Measurements from ENCODE around the gene NUPR1. TPM values are rescaled to one million over a fixed set of nuclear protein-coding genes. Genes with fewer than 3 reads are reported as not detected.

Gene NUPR1, protein sequence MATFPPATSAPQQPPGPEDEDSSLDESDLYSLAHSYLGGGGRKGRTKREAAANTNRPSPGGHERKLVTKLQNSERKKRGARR
- 10 to 100 TPM in 1 of 4 donors, 1 to 10 TPM in 3; 1.6 to 11.9 (median 6.3) TPM for total RNA-seq

GRCh38 chr16:28538733-28539596 is at the start of gene NUPR1:
Gene NUPR1 (minus strand): TSS chr16:28538974. CDS start chr16:28538907, 67 bp downstream.
- peak; percentile 47 to 89 (median 73) for DNase-seq
- H3K27me3 ChIP-seq, result no peaks in the 10 kb centered on the region
- no peaks in the 10 kb centered on the region for H3K36me3 ChIP-seq
- no peaks in the 10 kb centered on the region for H3K9me3 ChIP-seq
- H3K4me1 ChIP-seq, result peaks cover 0 to 16% (median 2%) of the 10 kb centered on the region in 4 donors
- H3K4me3 ChIP-seq, result peak within 1 kb of the TSS; percentile 29 to 46 (median 34)
- TF ChIP-seq, protein P1, sequence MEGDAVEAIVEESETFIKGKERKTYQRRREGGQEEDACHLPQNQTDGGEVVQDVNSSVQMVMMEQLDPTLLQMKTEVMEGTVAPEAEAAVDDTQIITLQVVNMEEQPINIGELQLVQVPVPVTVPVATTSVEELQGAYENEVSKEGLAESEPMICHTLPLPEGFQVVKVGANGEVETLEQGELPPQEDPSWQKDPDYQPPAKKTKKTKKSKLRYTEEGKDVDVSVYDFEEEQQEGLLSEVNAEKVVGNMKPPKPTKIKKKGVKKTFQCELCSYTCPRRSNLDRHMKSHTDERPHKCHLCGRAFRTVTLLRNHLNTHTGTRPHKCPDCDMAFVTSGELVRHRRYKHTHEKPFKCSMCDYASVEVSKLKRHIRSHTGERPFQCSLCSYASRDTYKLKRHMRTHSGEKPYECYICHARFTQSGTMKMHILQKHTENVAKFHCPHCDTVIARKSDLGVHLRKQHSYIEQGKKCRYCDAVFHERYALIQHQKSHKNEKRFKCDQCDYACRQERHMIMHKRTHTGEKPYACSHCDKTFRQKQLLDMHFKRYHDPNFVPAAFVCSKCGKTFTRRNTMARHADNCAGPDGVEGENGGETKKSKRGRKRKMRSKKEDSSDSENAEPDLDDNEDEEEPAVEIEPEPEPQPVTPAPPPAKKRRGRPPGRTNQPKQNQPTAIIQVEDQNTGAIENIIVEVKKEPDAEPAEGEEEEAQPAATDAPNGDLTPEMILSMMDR (IDR thresholded peaks at IDR 0.05), result no peak
- peak in 1 of 2 donors; percentile 42 for TF ChIP-seq POLR2A (IDR thresholded peaks at IDR 0.05)
- H3K27ac ChIP-seq, result peak within 1 kb of the TSS; percentile 63 to 84 (median 76)

DNA sequence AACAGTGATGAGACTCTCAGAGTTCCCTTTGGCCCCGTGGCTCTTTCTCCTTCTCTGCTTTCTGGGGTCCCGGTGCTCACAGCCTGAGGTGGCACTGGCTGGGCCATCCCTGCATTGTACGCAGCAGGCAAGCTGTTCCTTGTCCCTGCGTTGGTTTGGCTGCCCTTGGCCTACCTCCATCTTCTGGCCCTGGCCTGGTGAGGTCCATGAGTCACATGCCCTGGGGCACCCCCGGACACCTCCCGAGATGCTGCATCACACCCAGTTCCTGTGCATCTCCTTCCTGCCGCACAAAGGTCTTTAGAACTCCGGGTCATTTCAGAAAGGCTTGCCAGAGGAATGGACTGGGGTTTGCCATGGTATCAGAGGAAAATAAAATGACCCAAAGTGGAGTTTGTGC is 48.6 kb upstream of the NUPR1 start:
- Histone ChIP-seq H3K4me3 (no peak overlapping the region), H3K36me3 (peaks cover 0 to 91% (median 0%) of the 10 kb centered on the region in 3 donors), H3K4me1 (no peaks in the 10 kb centered on the region), H3K27me3 (no peaks in the 10 kb centered on the region), H3K27ac (no peak overlapping the region), H3K9me3 (no peaks in the 10 kb centered on the region)
- DNase-seq, result no peak
- TF ChIP-seq, protein P1 (IDR thresholded peaks at IDR 0.05), result no peak
- TF ChIP-seq POLR2A (IDR thresholded peaks at IDR 0.05), result no peak

DNA sequence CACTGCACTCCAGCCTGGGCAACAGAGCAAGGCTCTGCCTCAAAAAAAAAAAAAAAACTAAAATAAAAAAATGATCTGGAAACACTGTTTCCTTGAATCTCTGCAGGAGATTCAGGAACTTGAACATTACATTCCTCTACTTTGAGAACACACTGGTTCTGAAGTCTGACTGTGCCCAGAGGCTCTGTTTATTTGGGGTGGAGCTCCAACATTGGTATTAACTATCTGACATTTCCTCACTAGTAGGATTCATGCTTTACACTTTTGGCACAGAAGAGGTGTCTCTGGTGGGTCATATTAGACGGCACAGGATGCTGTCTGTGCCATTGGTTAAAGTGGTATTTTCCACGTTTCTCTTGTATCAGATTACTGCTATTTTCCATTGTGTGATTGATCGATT is 47.7 kb upstream of the NUPR1 start:
- Histone ChIP-seq H3K36me3 (peaks cover 0 to 91% (median 0%) of the 10 kb centered on the region in 3 donors), H3K27ac (no peak overlapping the region), H3K9me3 (no peaks in the 10 kb centered on the region), H3K27me3 (no peaks in the 10 kb centered on the region), H3K4me1 (no peaks in the 10 kb centered on the region), H3K4me3 (no peak overlapping the region)
- DNase-seq, result no peak
- no peak for TF ChIP-seq POLR2A (IDR thresholded peaks at IDR 0.05)
- TF ChIP-seq, protein P1 (IDR thresholded peaks at IDR 0.05), result no peak

DNA sequence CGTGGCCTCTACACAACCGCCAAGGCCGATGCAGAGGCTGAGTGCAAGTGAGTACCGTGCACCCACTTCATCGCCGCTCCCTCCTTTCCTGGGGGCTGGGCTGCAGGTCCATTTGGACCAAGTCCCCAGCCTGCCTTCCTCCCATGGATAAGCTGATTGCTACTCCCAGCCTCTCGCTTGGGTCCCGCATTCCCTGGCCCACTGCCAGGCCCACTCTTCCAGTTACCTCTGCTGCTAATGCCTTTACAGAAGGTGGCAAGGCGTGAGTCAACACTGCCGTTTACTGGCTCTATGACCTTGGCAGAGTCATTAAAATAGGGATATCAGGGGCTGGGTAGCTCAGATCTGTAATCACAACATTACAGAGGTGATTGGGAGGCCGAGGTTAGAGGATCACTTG is 46.9 kb upstream of the NUPR1 start:
- no peaks in the 10 kb centered on the region for H3K27me3 ChIP-seq
- TF ChIP-seq, protein P1 (IDR thresholded peaks at IDR 0.05), result no peak
- no peak for TF ChIP-seq POLR2A (IDR thresholded peaks at IDR 0.05)
- H3K4me1 ChIP-seq, result no peaks in the 10 kb centered on the region
- peak overlapping the region in 1 of 4 donors; percentile 50 for H3K27ac ChIP-seq
- peak in 1 of 3 donors; percentile 70 for DNase-seq
- peaks cover 0 to 91% (median 0%) of the 10 kb centered on the region in 3 donors for H3K36me3 ChIP-seq
- no peaks in the 10 kb centered on the region for H3K9me3 ChIP-seq
- H3K4me3 ChIP-seq, result no peak overlapping the region

GRCh38 chr16:28580726-28581315 is 42.0 kb upstream of the NUPR1 start:
- no peak for DNase-seq
- H3K36me3 ChIP-seq, result peaks cover 0 to 54% (median 0%) of the 10 kb centered on the region in 3 donors
- no peak for TF ChIP-seq POLR2A (IDR thresholded peaks at IDR 0.05)
- no peak overlapping the region for H3K27ac ChIP-seq
- no peak overlapping the region for H3K4me3 ChIP-seq
- H3K27me3 ChIP-seq, result no peaks in the 10 kb centered on the region
- H3K9me3 ChIP-seq, result no peaks in the 10 kb centered on the region
- no peaks in the 10 kb centered on the region for H3K4me1 ChIP-seq
